GM12873 (cell line): ENCODE results near the gene PIP5KL1.

Experiments used
- TF ChIP-seq, protein P1 (sequence below): IDR thresholded peaks from 2 replicates; pipeline ENCODE4 v1.5.1; 2012; ENCODE audit warnings: low read depth, mild to moderate bottlenecking, moderate library complexity, low read length, control low read depth; ENCODE audit not compliant: insufficient read depth; ENCODE audit errors: missing control alignments

The PIP5KL1 gene, protein sequence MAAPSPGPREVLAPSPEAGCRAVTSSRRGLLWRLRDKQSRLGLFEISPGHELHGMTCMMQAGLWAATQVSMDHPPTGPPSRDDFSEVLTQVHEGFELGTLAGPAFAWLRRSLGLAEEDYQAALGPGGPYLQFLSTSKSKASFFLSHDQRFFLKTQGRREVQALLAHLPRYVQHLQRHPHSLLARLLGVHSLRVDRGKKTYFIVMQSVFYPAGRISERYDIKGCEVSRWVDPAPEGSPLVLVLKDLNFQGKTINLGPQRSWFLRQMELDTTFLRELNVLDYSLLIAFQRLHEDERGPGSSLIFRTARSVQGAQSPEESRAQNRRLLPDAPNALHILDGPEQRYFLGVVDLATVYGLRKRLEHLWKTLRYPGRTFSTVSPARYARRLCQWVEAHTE

DNA sequence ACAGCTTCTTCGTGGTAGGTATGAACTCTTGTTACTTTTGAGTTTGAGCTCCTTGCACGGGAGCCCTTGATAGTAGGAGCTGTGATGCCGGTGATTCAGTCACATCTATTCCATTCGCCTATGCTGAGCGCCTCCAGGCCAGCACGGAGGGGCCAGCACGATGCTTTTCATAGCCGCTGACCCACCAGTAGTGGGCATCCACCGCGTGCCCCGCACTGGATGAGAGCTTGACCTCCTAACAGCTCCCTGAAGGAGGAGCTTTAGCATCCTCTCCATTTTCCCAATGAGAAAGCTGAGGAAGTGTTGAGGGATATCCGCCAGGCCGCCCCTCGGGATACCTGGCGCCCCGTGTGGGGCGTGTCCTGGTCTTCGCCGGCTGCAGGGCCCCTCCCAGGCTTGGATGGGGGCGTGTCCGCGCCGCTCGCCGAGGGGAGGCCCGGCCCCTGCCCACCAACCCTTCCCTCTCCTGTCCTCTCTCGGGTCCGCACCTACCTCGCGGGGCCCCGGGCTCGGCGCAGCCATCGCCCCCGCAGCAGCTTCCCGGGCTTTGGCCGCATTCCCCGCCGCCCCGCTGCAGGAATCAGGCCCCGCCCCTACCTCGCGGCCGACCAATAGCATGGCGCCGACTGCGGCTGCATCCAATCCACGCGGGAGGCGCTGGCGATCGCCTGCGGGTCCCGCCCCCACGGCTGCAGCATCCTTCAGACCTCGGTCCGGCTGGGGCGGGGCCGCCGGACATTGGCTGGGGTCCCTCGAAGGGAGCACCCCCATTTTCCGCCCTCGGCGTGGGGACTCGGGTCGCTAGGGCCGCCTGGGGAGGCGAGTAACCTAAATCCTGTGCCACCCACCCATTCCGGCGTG is at the start of gene PIP5KL1:
Gene PIP5KL1, minus strand, starts transcription at position 547 of the 861 bp plus-strand sequence. Its CDS starts 25 bp downstream, at position 522.
- TF ChIP-seq, protein P1, sequence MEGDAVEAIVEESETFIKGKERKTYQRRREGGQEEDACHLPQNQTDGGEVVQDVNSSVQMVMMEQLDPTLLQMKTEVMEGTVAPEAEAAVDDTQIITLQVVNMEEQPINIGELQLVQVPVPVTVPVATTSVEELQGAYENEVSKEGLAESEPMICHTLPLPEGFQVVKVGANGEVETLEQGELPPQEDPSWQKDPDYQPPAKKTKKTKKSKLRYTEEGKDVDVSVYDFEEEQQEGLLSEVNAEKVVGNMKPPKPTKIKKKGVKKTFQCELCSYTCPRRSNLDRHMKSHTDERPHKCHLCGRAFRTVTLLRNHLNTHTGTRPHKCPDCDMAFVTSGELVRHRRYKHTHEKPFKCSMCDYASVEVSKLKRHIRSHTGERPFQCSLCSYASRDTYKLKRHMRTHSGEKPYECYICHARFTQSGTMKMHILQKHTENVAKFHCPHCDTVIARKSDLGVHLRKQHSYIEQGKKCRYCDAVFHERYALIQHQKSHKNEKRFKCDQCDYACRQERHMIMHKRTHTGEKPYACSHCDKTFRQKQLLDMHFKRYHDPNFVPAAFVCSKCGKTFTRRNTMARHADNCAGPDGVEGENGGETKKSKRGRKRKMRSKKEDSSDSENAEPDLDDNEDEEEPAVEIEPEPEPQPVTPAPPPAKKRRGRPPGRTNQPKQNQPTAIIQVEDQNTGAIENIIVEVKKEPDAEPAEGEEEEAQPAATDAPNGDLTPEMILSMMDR: no peak

GRCh38 chr9:127980060-127980705 is 49.6 kb upstream of the PIP5KL1 start:
- TF ChIP-seq, protein P1: no peak

DNA sequence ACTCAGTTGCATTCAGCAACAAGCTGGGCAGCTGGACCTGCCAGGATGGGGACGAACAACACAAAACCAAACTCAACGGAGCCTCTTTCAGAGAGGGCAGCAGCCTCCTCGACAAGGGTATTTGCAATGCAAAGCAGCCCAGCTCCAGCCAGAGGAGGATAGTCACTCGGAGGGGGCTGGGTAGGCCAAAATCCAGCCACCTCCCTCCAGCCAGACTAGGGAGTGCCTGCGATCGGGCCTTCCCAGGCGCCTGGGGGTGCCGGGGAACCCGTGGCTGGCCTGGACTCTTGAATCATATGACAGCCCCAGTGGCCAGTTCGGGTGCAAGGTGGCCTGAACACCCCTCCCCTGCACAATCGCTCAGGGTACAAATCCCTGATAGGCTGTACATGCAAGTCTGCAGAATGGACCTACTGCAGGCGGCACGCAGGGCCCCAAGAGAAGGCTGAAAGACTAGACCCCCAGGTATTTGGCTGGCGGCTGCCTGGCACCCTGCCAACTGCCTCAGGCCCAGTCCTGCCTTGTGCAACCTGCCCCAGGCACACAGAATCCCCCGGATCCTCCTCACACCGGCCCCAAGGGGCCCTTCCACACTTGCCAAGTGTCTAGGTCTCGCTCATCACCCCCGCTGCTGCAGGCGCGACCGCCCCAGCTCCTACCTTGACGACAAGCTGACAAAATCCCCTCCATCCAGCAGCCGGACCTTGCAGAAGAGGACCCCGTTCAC is 48.9 kb upstream of the PIP5KL1 start:
- TF ChIP-seq, protein P1: peak; percentile 7

DNA sequence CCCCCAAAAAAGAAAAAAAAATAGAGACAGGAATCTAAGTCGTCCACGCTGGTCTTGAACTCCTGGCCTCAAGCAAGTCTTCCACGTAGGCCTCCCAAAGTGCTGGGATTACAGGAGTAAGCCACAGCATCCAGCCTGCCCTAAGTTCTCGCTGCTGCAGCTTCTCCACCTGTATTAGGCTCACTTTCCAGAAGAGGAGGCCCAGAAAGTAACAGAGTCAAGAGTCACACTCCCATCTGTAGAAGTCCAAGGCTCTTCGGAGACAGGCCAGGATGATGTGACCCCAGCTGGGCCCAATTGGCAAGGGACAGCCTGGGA is 48.4 kb upstream of the PIP5KL1 start:
- TF ChIP-seq, protein P1: no peak

DNA sequence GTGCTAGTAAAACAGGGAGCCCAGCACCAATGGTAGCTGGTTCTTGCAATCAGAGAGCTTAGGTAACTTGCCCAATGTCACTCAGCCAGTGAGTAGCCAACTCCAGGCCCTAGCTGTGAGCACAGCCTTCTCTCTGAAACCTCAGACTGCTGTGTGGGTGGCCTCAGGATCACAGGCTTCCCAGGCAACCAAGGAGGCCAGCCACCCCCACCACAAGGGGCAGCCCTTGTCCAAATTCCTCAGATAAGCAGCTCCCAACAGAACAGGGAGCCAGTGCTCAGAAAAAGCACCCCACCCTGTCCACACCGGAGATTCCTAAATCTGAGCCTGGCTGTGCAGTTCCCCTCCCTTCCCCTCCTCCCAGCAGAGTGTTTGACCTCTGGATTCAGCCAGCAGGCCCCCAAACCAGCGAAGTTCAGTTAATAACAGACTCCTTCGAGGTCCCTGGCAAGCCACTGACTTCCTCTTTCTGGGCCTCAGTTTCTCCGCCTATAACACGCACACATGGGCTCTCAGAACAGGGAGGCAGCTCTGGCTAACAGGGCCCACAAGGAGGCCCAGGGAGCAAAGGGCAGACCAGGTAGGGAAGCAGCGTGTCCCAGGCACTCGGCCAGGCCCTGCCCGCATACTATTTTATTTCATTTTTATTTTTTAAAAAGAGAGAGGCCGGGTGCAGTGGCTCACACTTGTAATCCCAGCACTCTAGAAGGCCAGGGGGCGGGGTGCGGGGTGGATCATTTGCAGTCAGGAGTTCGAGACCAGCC is 47.5 kb upstream of the PIP5KL1 start:
- TF ChIP-seq, protein P1: peak; percentile 19

GRCh38 chr9:127977009-127977883 is 46.7 kb upstream of the PIP5KL1 start:
- TF ChIP-seq, protein P1: no peak
